MV-4-11 (cell line): ENCODE measurements around the gene SLC10A4.

Experiments
- DNase-seq: peaks from one replicate; lab custom pipeline; 2025; lab: John Stamatoyannopoulos, UW

The SLC10A4 gene

GRCh38 chr4:48490012-48490679, 7.0 kb downstream of the SLC10A4 start, which contains the start of gene ZAR1:
Gene ZAR1, plus strand, starts transcription at chr4:48490252. Its CDS starts 40 bp downstream, at chr4:48490292.
- DNase-seq, result no peak

DNA sequence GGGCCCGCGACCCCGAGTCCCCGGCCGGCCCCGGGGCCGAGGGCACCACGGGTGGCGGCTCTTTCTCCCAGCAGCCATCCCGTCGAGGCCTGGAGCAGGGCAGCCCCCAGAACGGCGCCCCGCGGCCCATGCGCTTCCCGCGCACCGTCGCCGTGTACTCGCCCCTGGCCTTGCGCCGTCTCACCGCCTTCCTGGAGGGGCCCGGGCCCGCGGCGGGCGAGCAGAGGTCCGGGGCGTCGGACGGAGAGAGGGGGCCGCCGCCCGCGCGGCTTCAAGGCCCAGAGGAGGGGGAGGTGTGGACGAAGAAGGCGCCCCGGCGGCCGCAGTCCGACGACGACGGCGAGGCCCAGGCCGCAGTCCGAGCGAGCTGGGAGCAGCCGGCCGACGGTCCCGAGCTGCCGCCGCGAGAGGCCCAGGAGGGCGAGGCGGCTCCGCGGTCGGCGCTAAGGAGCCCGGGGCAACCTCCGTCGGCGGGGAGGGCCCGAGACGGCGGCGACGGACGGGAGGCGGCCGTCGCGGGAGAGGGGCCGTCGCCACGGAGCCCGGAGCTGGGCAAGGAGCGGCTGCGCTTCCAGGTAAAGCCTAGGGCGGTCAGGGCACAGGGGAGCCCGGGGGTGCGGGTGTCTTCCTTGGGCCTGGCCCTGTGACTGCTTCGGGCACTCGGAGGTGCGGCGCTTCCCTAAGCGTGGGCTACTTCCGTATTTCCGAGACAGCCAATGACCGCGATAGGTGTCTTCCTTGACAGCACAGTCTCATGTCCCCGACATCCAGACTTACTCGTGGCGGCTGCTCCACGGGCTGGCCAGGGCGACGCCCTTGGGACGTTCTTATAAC, 7.8 kb downstream of the SLC10A4 start:
- DNase-seq, result no peak

DNA sequence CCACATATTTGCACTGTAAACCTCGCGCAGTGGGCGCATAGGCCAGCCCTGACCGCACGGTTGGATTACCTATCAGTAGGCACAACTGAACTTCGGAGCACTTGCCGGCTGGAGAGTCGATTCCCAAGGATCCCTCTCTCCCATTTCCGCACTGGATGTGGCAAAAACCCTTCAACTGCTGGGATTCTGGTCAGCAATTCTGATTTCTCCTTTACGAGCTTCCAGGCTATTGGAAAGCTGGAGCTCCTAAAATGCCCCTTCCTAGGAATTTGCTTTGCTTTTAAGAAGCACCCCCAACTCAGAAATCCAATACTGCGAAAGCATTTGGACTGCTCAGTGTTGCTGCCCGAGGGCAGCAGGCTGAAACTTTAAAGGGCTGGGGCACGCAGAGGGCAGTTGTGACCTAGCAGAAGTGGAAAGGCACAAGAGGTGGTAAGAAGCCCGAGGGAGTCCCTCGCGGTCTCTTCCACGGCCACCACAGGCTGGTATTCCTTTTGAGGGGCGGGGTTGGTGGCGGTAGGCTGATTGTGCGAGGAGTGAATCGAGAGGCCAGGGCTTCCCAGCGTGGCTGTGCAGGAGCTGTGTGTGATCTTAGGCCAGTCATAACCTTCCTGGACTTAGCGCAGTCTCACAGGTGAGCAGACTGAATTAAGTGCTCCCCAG, 8.5 kb downstream of the SLC10A4 start:
- no peak for DNase-seq

- peak; percentile 5 for DNase-seq
These were observed 10.4 kb downstream of the SLC10A4 start for GRCh38 chr4:48493452-48494100.

GRCh38 chr4:48495941-48496340, 12.8 kb downstream of the SLC10A4 start:
- DNase-seq, result no peak

DNA sequence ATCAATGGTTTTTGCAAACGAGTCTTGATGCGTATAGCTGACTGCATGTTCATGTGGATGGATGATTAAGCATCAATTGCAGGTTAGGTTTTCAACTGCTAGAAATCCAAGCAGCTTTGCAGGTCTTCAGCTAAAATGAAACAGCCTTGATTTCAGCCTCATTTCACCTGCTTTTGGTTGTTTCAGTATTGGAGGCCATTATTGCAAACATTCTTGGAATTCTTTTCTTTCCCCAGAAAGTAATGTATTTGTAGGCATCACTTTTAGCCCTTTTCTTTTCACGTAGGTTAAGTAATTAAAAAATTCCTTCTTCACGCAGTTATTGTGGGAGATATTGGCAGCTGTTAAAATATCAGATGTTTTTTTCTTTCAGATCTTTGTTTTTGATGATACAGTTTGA, 15.8 kb downstream of the SLC10A4 start:
- DNase-seq, result no peak

DNA sequence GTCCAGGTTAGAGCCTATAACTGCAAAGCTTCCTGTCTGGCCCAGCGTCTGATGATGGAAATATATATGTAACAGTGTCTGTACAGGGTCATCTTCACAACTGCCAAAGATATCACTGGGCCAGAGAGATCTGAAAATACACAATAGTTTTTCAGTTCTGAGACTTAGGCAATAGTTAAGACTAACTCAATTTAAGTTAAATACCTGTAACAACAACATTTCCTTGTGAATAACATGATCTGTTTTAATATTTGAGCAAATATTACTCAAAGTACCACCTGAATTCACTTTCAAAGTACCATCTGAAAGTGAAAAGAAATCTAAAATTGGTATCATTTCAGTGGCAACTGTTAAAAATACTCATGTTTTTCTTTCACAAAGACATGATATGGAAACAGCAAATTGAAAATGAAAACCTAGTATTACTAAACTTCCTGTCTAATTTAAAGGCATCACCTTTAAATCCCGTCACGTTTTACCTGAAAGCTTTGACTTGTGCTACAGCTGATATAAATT, 16.5 kb downstream of the SLC10A4 start:
- DNase-seq, result no peak

DNA sequence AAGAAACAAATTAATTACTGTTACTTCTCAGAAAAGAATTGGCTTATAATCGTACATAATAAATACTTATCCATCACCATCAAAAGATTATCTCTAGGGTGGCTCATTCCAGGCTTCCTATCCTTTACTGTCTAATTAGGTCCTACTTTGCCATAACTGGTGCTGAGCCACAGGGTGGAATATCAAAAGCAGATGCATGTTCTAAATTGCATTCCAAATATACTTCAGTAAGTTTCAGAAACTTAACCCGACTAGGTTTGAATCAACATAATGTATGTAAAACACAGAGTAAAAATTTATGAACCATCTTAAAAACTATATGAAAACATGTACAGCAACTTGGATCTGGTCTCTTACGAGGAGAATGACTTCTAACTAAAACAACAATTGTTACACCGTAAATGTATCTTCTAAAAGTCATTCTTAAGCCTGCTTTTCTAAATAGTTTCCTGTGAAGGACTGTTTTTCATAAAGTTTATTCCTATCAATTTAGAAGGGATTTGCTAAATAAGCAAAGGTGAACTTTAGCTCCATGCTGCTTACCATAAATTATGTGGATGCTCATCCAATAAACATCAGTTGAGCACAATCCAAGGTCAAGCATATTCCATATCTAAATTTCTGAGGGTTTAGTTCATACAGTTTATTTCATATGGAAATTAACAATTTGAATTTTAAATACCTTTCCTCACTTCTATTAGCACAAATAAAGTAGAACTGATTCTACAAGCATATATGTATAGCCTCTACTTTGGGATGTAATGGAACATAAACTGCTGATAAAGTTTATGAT, 20.3 kb downstream of the SLC10A4 start:
- DNase-seq, result no peak

- DNase-seq, result no peak
These were observed 20.8 kb downstream of the SLC10A4 start for GRCh38 chr4:48504026-48504330.

DNA sequence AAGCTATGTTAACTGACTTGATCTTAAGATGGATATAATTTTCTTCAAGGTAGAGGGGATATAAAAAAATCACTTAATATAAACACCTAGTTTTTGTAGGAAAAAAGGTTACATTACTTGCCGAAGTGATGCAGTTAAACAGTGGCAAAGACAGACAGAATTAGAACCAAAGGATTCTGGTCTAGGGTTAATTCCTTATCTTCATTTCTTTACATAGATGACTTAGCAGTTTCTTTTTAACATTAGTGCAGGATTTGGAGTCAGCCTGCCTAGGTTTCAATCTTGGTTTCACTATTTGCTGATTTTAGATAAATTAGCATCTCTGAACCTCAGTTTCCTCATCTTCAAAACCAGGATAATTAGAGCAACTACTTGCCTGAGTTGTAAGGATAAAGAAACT, 21.2 kb downstream of the SLC10A4 start:
- DNase-seq, result no peak

DNA sequence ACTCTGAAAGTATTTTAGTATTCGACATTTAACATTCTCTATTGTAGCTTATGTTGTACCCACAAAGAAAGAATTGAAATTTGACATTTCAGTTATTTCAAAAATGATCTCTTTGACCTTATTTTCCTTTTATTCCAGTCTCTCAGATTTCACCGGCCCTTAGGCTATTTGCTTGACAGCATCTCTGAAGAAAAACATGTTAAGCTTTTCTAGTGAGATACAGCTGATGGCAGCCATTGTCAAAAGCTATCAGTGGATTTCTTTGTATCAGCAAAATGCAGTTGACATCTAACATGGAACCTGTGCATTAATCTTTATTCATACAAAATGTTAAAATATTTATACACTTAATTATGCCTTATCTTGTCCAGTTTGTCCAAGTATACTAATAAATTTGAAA, 23.6 kb downstream of the SLC10A4 start:
- no peak for DNase-seq

GRCh38 chr4:48509543-48509942, 26.4 kb downstream of the SLC10A4 start:
- DNase-seq, result no peak

- DNase-seq, result no peak
These were observed 35.0 kb downstream of the SLC10A4 start for GRCh38 chr4:48518143-48518542.

- no peak for DNase-seq
These were observed 43.3 kb downstream of the SLC10A4 start for GRCh38 chr4:48526406-48526805.

- no peak for DNase-seq
These were observed 55.2 kb downstream of the SLC10A4 start for GRCh38 chr4:48538358-48538757.
